K562 (cell line): ENCODE data around the gene ROR2. TPM values are rescaled to one million over a fixed set of nuclear protein-coding genes. Genes with fewer than 3 reads are reported as not detected.

Source experiments
- ATAC-seq: fragments of 200-7000 bp; cut with Tn5 transposase; 3 replicates; pipeline ENCODE4 v1.9.1; 2020; ENCODE audit warnings: moderate library complexity
- BruUV-seq: library from RNA; stranded (reverse); fragments of 400-500 nt; replicated peaks from 2 replicates; lab custom pipeline; 2021; lab: Mats Ljungman, UMichigan
- CTCF ChIA-PET: fragments of 300-600 bp; formaldehyde crosslinking; extraction: SDS; loops from one replicate; lab custom pipeline; 2021; ENCODE audit warnings: low intra/inter-chr PET ratio; lab: Yijun Ruan, JAX
- POLR2A ChIA-PET: fragments of 300-600, 350-650 bp; sonication (Branson Sonifier 250); formaldehyde crosslinking; extraction: SDS; loops from one replicate; lab custom pipeline; 2021; ENCODE audit warnings: antibody characterized with exemption, inconsistent platforms; lab: Yijun Ruan, JAX
- DNase-seq, 4 experiments: peaks; one replicate each; pipeline versions ENCODE4 v3.0.0 to v3.0.0-alpha.2; 2011 to 2018; ENCODE audit warnings: low spot score in 3 of 4, mixed read lengths in 3 of 4; ENCODE audit errors: extremely low read depth in 1 of 4
- FAIRE-seq: peaks from 2 replicates; lab custom pipeline; 2011; peaks lifted over from hg19 to GRCh38; lab: Jason Lieb, UNC
- H2AFZ ChIP-seq: 2 replicates; pipeline ENCODE4 v1.6.0; 2011; ENCODE audit warnings: low read depth, low read length, control low read depth, inconsistent platforms
- H3K27ac ChIP-seq: fragments of 200-600 bp; 3 replicates; pipeline ENCODE4 v1.8.0; 2011; ENCODE audit warnings: low read depth, mild to moderate bottlenecking, control low read depth, inconsistent platforms, low read length, moderate library complexity, mixed read lengths; ENCODE audit errors: extremely low read depth
- H3K27me3 ChIP-seq, 2 experiments: fragments of 300-600 bp in 1 of 2; 2 replicates in 1 of 2; 3 replicates in 1 of 2; pipeline versions ENCODE4 v1.6.0 to v1.8.0; 2011; ENCODE audit warnings: inconsistent platforms in 2 of 2, low read length in 2 of 2, mild to moderate bottlenecking in 1 of 2, mixed read lengths in 1 of 2, moderate library complexity in 1 of 2; ENCODE audit not compliant: control insufficient read depth in 2 of 2, insufficient read depth in 2 of 2
- H3K36me3 ChIP-seq: fragments of 300-600 bp; 3 replicates; pipeline ENCODE4 v1.8.0; 2011; ENCODE audit warnings: mild to moderate bottlenecking, low read length, inconsistent platforms; ENCODE audit not compliant: control insufficient read depth, insufficient read depth
- H3K4me1 ChIP-seq, 2 experiments: fragments of 200-600 bp in 1 of 2; replicated peaks in 1 of 2; 2 replicates in 1 of 2; 3 replicates in 1 of 2; pipeline versions ENCODE4 v1.5.1 to v1.8.0; 2011; ENCODE audit warnings: inconsistent platforms in 2 of 2, low read length in 2 of 2, mild to moderate bottlenecking in 1 of 2, mixed read lengths in 1 of 2, moderate library complexity in 1 of 2; ENCODE audit not compliant: control insufficient read depth in 2 of 2, insufficient read depth in 2 of 2
- H3K4me2 ChIP-seq: 2 replicates; pipeline ENCODE4 v1.6.1; 2011; ENCODE audit warnings: low read length, control low read depth, inconsistent platforms, mixed read lengths; ENCODE audit not compliant: insufficient read depth
- H3K4me3 ChIP-seq: fragments of 200-600 bp; sonication (generic), shearing (Covaris generic); 2 replicates; pipeline ENCODE4 v1.5.1; 2016; ENCODE audit warnings: control low read depth, inconsistent platforms
- H3K79me2 ChIP-seq: fragments of 200-600 bp; 3 replicates; pipeline ENCODE4 v1.8.0; 2011; ENCODE audit warnings: low read length, inconsistent platforms; ENCODE audit not compliant: control insufficient read depth, insufficient read depth
- H3K9ac ChIP-seq, 2 experiments: 2 replicates each; pipeline versions ENCODE4 v1.6.0 to v1.6.1; 2011; ENCODE audit warnings: low read depth in 2 of 2, low read length in 2 of 2, control low read depth in 1 of 2, inconsistent platforms in 1 of 2, mild to moderate bottlenecking in 1 of 2, mixed read lengths in 1 of 2; ENCODE audit not compliant: insufficient read depth in 1 of 2
- H3K9me1 ChIP-seq: one replicate; pipeline ENCODE4 v1.6.0; 2011; ENCODE audit warnings: inconsistent platforms, mild to moderate bottlenecking, low read length, moderate library complexity; ENCODE audit not compliant: control insufficient read depth, insufficient read depth
- H3K9me3 ChIP-seq: replicated peaks from 2 replicates; pipeline ENCODE4 v1.5.1; 2011; ENCODE audit warnings: low read depth, low read length, inconsistent platforms; ENCODE audit not compliant: control insufficient read depth, insufficient read depth
- H4K20me1 ChIP-seq: replicated peaks from 2 replicates; pipeline ENCODE4 v1.6.1; 2011; ENCODE audit warnings: low read length, inconsistent platforms, mixed read lengths; ENCODE audit not compliant: control insufficient read depth, insufficient read depth
- E2F3 ChIP-seq: fragments of 250-450 bp; sonication (Bioruptor Pico); IDR thresholded peaks from 2 replicates; pipeline ENCODE4 v1.4.0; 2020; ENCODE audit warnings: mild to moderate bottlenecking
- HDAC1 ChIP-seq, 2 experiments: fragments of 450-650 bp; IDR thresholded peaks; 2 replicates each; pipeline ENCODE4 v1.6.1; 2016 to 2017; ENCODE audit warnings: inconsistent platforms in 1 of 2, mild to moderate bottlenecking in 1 of 2, moderate library complexity in 1 of 2
- NR1H2 ChIP-seq: sonication (generic); formaldehyde crosslinking; IDR thresholded peaks from 2 replicates; pipeline ENCODE4 v1.4.0; 2020; ENCODE audit warnings: mild to moderate bottlenecking, missing genetic modification reagents
- RAD21 ChIP-seq, 2 experiments: fragments of 250-450 bp in 1 of 2; fragments of 450-650 bp in 1 of 2; sonication (Bioruptor Pico) in 1 of 2; formaldehyde crosslinking in 1 of 2; IDR thresholded peaks in 1 of 2; conservative IDR thresholded peaks in 1 of 2; 2 replicates each; pipeline versions ENCODE4 v1.4.0 to v1.8.0; 2020 to 2022; ENCODE audit warnings: mild to moderate bottlenecking in 2 of 2, moderate library complexity in 1 of 2
- SMC3 ChIP-seq: conservative IDR thresholded peaks from 2 replicates; pipeline ENCODE4 v1.6.1; 2011; ENCODE audit warnings: low read depth, low read length, improper control_type of control experiment; ENCODE audit not compliant: insufficient read depth
- WGBS: fragments of 100-300 bp; shearing (Covaris generic); methylation state at CpG from one replicate; pipeline ENCODE4 v1.1.6; 2016; ENCODE audit warnings: low coverage, mixed read lengths; ENCODE audit not compliant: insufficient coverage; ENCODE audit errors: missing lambda C conversion rate; 5-methylcytosine and 5-hydroxymethylcytosine counted together
- in situ Hi-C: fragments of 300-500 bp; cut with MboI; formaldehyde crosslinking; loops from 4 replicates; pipeline ENCODE4 v1.15.0; 2018; ENCODE audit warnings: inconsistent platforms, mixed read lengths
- intact Hi-C: fragments of 100-400 bp; cut with micrococcal nuclease; formaldehyde crosslinking; loops from 2 replicates; pipeline ENCODE4 v1.14.2; 2022
- polyA plus RNA-seq, 8 experiments: library from polyadenylated mRNA; depleted of rRNA in 4 of 8; stranded (reverse) in 5 of 8; unstranded in 3 of 8; fragments of >200 nt; fragmentation: Nextera tagmentation in 2 of 8; fragmentation: Illumina TruSeq in 1 of 8; extraction: Ambion mirVana in 2 of 8; extraction: Trizol in 1 of 8; gene quantifications; 2 replicates each; pipeline versions ENCODE4 v1.2.1 to v1.2.3, GENCODE V29; 2011 to 2014; ENCODE audit warnings: inconsistent platforms in 1 of 8, missing spikeins in 1 of 8
- total RNA-seq, 7 experiments: library from RNA; depleted of rRNA in 6 of 7; stranded (reverse); fragments of >200 nt in 6 of 7; fragmentation: Illumina TruSeq in 2 of 7; extraction: Trizol in 2 of 7; gene quantifications; 2 replicates each; pipeline versions ENCODE4 v1.2.1 to v1.2.3, GENCODE V29; 2011 to 2021; ENCODE audit warnings: low replicate concordance in 1 of 7
- TF ChIP-seq, protein P1 (sequence below), 2 experiments: fragments of 450-650 bp; formaldehyde crosslinking in 1 of 2; IDR thresholded peaks; 2 replicates each; pipeline versions ENCODE4 v1.4.0 to v1.6.1; 2014 to 2020; ENCODE audit warnings: mild to moderate bottlenecking in 2 of 2, borderline replicate concordance in 1 of 2, low read depth in 1 of 2
- TF ChIP-seq, protein P2 (sequence below), 3 experiments: IDR thresholded peaks in 2 of 3; conservative IDR thresholded peaks in 1 of 3; 2 replicates each; pipeline ENCODE4 v1.5.1; 2011 to 2012; ENCODE audit warnings: low read length in 3 of 3, mild to moderate bottlenecking in 3 of 3, control low read depth in 2 of 3, improper control_type of control experiment in 1 of 3, inconsistent platforms in 1 of 3, low read depth in 1 of 3, mixed read lengths in 1 of 3, moderate library complexity in 1 of 3; ENCODE audit not compliant: insufficient read depth in 2 of 3

The ROR2 gene
- total and polyA plus RNA-seq, 9 of the 15 experiments (the other 6 are each of a cell fraction or from before 2014, with no cell fraction given), result 5.6 to 33.8 (median 15.3) TPM

DNA sequence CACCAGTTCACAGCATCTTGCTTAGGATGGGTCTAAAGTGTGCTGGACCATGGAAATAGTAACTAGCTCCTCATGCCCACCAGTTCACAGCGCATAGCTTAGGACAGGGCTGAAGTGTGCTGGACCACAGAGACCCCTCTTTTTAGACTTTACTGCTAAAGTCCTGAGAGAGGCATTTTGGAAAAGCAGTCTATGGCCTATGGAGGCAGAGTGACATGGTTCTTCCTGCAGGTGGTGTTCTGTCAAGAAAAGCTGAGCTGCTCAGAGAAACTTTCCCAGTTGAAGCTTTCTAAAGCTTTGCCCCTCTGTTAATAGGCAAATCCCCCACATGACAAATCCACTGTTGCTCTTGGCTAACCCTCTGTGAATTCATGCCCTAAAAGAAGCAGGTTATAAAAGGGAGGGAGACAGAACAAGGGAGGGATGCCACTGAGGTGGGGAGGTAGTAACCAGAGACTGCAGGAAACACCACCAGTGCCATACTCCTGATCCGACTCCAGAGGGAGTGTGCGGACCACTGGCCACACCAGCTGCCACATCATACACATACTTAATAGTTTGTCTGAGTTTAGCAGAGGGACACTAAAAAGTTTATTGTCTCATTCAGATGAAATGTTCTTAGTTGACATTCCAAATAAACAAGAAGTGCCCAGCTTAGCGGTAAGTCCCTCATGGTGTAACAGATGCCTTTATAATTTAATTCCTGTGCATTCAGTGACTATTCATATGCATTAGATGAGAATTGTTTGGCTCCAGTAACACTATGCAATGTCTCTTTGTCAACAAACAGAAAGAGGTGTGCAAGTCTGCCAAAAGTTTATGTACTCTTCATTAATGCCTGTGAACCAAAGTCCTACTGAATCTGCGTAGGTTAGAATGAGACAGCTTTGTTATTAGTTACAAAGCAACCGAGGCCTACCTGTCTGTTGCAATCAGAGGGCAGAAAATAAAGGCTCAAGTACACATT, 290.2 kb downstream of the ROR2 start:
- Histone ChIP-seq H3K9me1 (no peaks in the 10 kb centered on the region), H3K4me2 (no peak overlapping the region)
- TF ChIP-seq, protein P1, sequence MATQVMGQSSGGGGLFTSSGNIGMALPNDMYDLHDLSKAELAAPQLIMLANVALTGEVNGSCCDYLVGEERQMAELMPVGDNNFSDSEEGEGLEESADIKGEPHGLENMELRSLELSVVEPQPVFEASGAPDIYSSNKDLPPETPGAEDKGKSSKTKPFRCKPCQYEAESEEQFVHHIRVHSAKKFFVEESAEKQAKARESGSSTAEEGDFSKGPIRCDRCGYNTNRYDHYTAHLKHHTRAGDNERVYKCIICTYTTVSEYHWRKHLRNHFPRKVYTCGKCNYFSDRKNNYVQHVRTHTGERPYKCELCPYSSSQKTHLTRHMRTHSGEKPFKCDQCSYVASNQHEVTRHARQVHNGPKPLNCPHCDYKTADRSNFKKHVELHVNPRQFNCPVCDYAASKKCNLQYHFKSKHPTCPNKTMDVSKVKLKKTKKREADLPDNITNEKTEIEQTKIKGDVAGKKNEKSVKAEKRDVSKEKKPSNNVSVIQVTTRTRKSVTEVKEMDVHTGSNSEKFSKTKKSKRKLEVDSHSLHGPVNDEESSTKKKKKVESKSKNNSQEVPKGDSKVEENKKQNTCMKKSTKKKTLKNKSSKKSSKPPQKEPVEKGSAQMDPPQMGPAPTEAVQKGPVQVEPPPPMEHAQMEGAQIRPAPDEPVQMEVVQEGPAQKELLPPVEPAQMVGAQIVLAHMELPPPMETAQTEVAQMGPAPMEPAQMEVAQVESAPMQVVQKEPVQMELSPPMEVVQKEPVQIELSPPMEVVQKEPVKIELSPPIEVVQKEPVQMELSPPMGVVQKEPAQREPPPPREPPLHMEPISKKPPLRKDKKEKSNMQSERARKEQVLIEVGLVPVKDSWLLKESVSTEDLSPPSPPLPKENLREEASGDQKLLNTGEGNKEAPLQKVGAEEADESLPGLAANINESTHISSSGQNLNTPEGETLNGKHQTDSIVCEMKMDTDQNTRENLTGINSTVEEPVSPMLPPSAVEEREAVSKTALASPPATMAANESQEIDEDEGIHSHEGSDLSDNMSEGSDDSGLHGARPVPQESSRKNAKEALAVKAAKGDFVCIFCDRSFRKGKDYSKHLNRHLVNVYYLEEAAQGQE (IDR thresholded peaks at IDR 0.05; ENCODE audit: borderline replicate concordance), result peak; percentile 53; the same call in 1 of the 2 replicates
- TF ChIP-seq, protein P1 (CRISPR knock-in tag; IDR thresholded peaks at IDR 0.05; ENCODE audit: low read depth), result no peak
- no peak for TF ChIP-seq NR1H2 (CRISPR knock-in tag)
- TF ChIP-seq, protein P2, sequence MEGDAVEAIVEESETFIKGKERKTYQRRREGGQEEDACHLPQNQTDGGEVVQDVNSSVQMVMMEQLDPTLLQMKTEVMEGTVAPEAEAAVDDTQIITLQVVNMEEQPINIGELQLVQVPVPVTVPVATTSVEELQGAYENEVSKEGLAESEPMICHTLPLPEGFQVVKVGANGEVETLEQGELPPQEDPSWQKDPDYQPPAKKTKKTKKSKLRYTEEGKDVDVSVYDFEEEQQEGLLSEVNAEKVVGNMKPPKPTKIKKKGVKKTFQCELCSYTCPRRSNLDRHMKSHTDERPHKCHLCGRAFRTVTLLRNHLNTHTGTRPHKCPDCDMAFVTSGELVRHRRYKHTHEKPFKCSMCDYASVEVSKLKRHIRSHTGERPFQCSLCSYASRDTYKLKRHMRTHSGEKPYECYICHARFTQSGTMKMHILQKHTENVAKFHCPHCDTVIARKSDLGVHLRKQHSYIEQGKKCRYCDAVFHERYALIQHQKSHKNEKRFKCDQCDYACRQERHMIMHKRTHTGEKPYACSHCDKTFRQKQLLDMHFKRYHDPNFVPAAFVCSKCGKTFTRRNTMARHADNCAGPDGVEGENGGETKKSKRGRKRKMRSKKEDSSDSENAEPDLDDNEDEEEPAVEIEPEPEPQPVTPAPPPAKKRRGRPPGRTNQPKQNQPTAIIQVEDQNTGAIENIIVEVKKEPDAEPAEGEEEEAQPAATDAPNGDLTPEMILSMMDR (IDR thresholded peaks at IDR 0.05 in 2 of 3, conservative IDR thresholded peaks at IDR 0.05 in 1 of 3; ENCODE audit: insufficient read depth in 2 of 3, low read depth in 1 of 3, low read length in 3 of 3), result peak; percentile 69 to 71 (median 70)
- no peak for TF ChIP-seq E2F3 (CRISPR knock-in tag)
- peak; percentile 66 for TF ChIP-seq SMC3
- TF ChIP-seq HDAC1 (IDR thresholded peaks at IDR 0.05), result no peak
- TF ChIP-seq RAD21 (CRISPR knock-in tag; conservative IDR thresholded peaks at IDR 0.05 in 1 of 2, IDR thresholded peaks at IDR 0.05 in 1 of 2), result peak; percentile 44 to 80; a peak in 3 of 4 replicates
- TF ChIP-seq, all 486 proteins: peak for 4
- Histone ChIP-seq H2AFZ (no peak overlapping the region), H3K4me3 (no peak overlapping the region), H3K9ac (no peak overlapping the region), H3K27me3 (peaks cover 18 to 45% of the 10 kb centered on the region in 2 experiments), H3K27ac (no peak overlapping the region), H4K20me1 (no peaks in the 10 kb centered on the region), H3K79me2 (no peaks in the 10 kb centered on the region), H3K9me3 (no peaks in the 10 kb centered on the region), H3K36me3 (no peaks in the 10 kb centered on the region), H3K4me1 (no peaks in the 10 kb centered on the region)
- ChIA-PET POLR2A (interaction anchor here (0.6 to 1.1 kb wide), 5 partner anchors 8 to 476 kb away, joined by 3 to 4 read pairs (median 3); no protein-coding TSS in a partner anchor), CTCF (no interaction called here)
- intact Hi-C loops (loop anchor here (1.0 kb wide), 1 partner anchor 67 kb away; no protein-coding TSS in a partner anchor), in situ Hi-C loops (no loop called here)
- FAIRE-seq (peak; percentile 87), ATAC-seq (peak; percentile 98), DNase-seq (peak; percentile 42 to 62 (median 54))
- no TSS peak for BruUV-seq
- 17% methylated on average over 6 of the region's 6 CpGs for WGBS
